Lower leg skin (tissue), 4 donors: ENCODE results near the gene MAN2A2. TPM values are rescaled to one million over a fixed set of nuclear protein-coding genes. Genes with fewer than 3 reads are reported as not detected.
"Not testable (repeated sequence)": the region's sequence is repeated elsewhere in the genome, so short reads cannot be mapped to it uniquely, and the experiment has no call there.

ENCODE experiments used
- DNase-seq, 2 donors: peaks; one replicate each; pipeline ENCODE4 v3.0.0-alpha.2; 2019; ENCODE audit warnings: low spot score in 2 of 2
- H3K4me3 ChIP-seq: fragments of 200-600 bp; sonication (generic); 2 replicates; pipeline ENCODE4 v1.5.1; 2017; ENCODE audit warnings: mild to moderate bottlenecking, low read depth; ENCODE audit not compliant: poor library complexity, severe bottlenecking
- CTCF ChIP-seq, 3 donors: fragments of 450-650 bp; IDR thresholded peaks; one replicate each; pipeline ENCODE4 v1.5.1; 2016; ENCODE audit warnings: antibody characterized with exemption in 3 of 3, mild to moderate bottlenecking in 3 of 3, moderate library complexity in 2 of 3
- POLR2A ChIP-seq, 2 donors: fragments of 450-650 bp; IDR thresholded peaks; one replicate each; pipeline ENCODE4 v1.6.1; 2016 to 2017; ENCODE audit warnings: antibody characterized with exemption in 2 of 2, mild to moderate bottlenecking in 1 of 2, moderate library complexity in 1 of 2
- whole genome bisulfite sequencing, 2 donors: methylation state at CpG; one replicate each; pipeline ENCODE4 v1.1.5; 2018; 5-methylcytosine and 5-hydroxymethylcytosine counted together
- intact Hi-C: fragments of 100-400 bp; cut with DNase I; formaldehyde crosslinking; loops from one replicate; pipeline ENCODE4 v1.15.0; 2023; ENCODE audit warnings: low total_unique reads
- total RNA-seq, 4 donors: library from RNA; depleted of rRNA; stranded (reverse); fragments of >200 nt; gene quantifications; one replicate each; pipeline ENCODE4 v1.1.0, GENCODE V29; 2016

The MAN2A2 gene
- total RNA-seq, 4 donors from 2014 or later: 21.8 to 43.5 (median 27.4) TPM

GRCh38 chr15:90924375-90924774, 21.3 kb downstream of the MAN2A2 start:
- H3K4me3 ChIP-seq: no peak overlapping the region
- TF ChIP-seq CTCF (IDR thresholded peaks at IDR 0.05) (no peak), POLR2A (IDR thresholded peaks at IDR 0.05) (no peak)
- no peak for DNase-seq
- intact Hi-C loops: no loop called here
- 87 to 91% methylated on average over 5 of the region's 5 CpGs for WGBS, 2 donors

- intact Hi-C loops, H3K4me3 ChIP-seq, DNase-seq: not testable (repeated sequence)
- WGBS, 2 donors: 93 to 94% methylated on average over 10 of the region's 10 CpGs
Measured at GRCh38 chr15:90926766-90927165, 23.7 kb downstream of the MAN2A2 start.

GRCh38 chr15:90928106-90928505, 25.0 kb downstream of the MAN2A2 start:
- 91% methylated on average over 7 of the region's 7 CpGs for WGBS, 2 donors
- DNase-seq, H3K4me3 ChIP-seq, intact Hi-C loops: not testable (repeated sequence)

GRCh38 chr15:90929246-90930019, 26.3 kb downstream of the MAN2A2 start:
- 40 to 44% methylated on average over 21 of the region's 21 CpGs for whole genome bisulfite sequencing, 2 donors
- H3K4me3 ChIP-seq: peak overlapping the region; percentile 55
- DNase-seq: no peak
- TF ChIP-seq CTCF (IDR thresholded peaks at IDR 0.05): no peak
- TF ChIP-seq POLR2A (IDR thresholded peaks at IDR 0.05): no peak
- intact Hi-C loops: no loop called here

- no peak overlapping the region for H3K4me3 ChIP-seq
- no peak for TF ChIP-seq POLR2A (IDR thresholded peaks at IDR 0.05)
- TF ChIP-seq CTCF (IDR thresholded peaks at IDR 0.05): no peak
- no peak for DNase-seq
- intact Hi-C loops: no loop called here
- 62 to 71% methylated on average over 15 of the region's 15 CpGs for WGBS, 2 donors
Measured at GRCh38 chr15:90930861-90931574, 27.9 kb downstream of the MAN2A2 start.

- WGBS, 2 donors: 22 to 33% methylated on average over 6 of the region's 6 CpGs
- TF ChIP-seq CTCF (IDR thresholded peaks at IDR 0.05) (no peak), POLR2A (IDR thresholded peaks at IDR 0.05) (no peak)
- DNase-seq: no peak
- H3K4me3 ChIP-seq: no peak overlapping the region
- intact Hi-C loops: no loop called here
Measured at GRCh38 chr15:90931575-90931827, 28.4 kb downstream of the MAN2A2 start.
